GM19238 (cell line): Measurements from ENCODE around the gene SCRN3.
"Not testable (repeated sequence)": the region's sequence is repeated elsewhere in the genome, so short reads cannot be mapped to it uniquely, and the experiment has no call there.

ENCODE experiments used
- DNase-seq: peaks from one replicate; pipeline ENCODE4 v3.0.0; 2011; ENCODE audit warnings: low spot score; ENCODE audit not compliant: insufficient read length

SCRN3 gene

DNA sequence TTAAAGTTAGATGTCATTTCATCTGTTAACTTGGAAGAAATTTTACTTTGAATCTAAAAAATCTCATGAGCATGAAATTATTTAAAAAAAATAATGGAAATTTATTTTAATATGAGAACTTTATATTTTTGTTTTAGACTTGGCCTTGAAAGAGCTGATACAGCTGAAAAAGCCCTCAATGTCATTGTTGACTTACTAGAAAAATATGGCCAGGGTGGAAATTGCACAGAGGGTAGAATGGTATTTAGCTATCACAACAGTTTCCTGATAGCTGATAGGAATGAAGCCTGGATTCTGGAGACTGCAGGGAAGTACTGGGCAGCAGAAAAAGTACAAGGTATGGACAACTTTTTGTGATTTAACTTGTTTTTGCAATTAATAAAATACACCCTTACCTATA is 5.3 kb downstream of the SCRN3 start:
- DNase-seq: no peak

DNA sequence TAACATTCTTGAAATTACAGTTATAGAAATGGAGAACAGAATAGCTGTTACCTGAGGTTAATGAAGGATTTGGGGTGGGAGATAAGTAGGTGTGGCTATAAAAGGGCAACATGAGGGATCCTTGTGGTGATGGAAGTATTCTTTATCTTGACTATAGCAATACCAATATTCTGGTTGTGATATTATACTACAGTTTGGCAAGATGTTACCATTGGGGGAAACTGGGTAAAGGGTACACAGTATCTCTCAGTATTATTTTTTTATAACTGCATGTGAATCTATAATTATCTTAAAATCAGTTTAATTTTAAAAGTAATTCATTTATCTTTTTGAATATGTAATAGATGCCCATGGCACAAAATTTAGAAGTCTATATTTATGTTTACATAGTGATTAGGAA is 8.1 kb downstream of the SCRN3 start:
- DNase-seq: no peak

DNA sequence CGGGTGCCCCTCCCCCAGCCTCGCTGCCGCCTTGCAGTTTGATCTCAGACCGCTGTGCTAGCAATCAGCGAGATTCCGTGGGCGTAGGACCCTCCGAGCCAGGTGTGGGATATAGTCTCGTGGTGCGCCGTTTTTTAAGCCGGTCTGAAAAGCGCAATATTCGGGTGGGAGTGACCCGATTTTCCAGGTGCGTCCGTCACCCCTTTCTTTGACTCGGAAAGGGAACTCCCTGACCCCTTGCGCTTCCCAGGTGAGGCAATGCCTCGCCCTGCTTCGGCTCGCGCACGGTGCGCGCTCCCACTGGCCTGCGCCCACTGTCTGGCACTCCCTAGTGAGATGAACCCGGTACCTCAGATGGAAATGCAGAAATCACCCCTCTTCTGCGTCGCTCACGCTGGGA is 14.5 kb downstream of the SCRN3 start:
- not testable (repeated sequence) for DNase-seq

DNA sequence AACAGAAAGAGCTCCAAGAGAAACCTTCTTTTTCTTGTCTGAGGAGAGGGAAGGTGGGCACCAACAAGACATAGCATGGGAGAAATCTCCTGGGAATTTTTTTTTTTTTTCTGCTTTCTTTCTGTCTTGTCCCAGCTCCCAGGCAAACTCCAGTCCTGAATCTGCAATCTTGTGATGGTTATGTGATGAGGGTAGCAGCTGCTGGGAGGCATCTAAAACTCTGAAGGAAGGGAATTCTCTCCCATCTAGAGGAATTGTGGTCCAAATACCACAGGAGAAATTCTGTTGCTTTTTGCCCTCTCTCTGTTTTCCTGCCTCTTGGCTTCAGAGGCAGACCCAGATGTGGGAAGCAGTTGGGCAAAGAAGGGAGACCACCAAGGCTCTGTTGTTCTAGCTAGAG is 16.7 kb downstream of the SCRN3 start:
- no peak for DNase-seq

DNA sequence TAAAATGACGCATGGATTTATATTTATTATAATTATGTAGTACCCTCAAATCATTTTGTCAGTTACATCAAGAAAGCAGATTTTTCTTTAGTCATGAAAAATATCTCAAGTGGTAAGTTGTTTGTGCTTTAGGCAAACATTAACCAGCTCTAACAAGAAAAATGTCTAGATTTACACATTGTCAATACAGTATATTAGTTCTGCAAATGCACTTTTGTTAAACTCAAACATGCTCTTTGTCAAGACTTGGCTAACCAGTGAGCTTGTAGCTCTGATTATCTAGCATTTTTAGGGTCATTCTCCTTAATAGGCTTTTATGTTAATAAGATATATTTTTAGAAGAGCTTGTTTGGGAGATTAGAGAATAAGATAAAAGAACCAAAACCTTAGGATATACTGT is 32.7 kb downstream of the SCRN3 start:
- no peak for DNase-seq

DNA sequence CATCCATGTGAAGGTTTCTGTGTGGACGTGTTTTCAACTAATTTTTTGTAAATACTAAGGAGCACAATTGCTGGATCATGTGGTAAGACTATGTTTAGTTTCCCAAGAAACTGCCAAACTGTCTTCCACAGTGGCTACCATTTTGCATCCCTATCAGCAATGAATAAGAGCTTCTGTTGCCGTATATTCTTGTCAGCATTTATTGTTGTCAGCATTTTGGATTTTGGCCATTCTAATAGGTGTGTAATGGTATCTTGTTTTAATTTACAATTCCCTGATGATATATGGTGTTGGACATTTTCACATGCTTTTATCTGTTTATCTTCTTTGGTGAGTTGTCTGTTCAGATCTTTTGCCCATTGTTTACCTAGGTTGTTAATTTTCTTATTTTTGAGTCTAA is 34.5 kb downstream of the SCRN3 start:
- DNase-seq: no peak

DNA sequence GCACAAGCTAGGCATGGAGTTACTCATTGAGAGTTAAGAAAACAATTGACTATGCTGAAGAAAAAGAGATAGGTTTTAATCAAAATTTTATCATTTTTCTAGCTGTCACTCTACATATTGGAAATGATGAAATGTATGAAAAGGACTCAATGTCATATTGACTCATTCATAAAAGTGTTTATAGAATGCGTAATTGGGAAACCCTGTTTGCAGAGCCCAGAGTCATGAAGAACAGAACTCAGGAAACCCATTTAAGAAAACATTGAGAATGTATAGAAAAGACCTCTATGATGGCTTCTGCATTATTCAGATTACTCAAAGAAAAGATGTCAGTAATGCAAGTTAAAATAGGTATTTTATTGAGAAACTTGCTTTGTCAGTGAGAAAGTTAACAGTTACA is 36.4 kb downstream of the SCRN3 start:
- no peak for DNase-seq

DNA sequence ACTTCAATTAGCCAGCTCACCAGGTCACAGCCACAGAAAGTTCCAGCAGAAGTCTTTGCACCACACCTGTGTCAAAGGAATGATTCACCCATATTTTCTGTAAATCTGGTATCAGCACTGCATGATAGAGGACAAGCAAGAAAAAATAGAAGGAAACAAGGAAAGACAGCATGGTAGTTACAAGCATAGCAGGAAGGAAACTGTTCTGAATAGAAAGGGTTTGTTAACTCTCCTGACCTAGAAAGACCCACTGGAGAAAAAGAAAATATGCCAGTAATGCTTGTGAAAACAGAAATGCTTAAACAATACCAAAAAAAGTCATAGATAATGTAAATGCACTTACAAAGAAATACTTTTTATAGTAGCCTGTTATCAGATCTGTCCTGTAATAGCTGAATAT is 40.8 kb downstream of the SCRN3 start:
- no peak for DNase-seq

DNA sequence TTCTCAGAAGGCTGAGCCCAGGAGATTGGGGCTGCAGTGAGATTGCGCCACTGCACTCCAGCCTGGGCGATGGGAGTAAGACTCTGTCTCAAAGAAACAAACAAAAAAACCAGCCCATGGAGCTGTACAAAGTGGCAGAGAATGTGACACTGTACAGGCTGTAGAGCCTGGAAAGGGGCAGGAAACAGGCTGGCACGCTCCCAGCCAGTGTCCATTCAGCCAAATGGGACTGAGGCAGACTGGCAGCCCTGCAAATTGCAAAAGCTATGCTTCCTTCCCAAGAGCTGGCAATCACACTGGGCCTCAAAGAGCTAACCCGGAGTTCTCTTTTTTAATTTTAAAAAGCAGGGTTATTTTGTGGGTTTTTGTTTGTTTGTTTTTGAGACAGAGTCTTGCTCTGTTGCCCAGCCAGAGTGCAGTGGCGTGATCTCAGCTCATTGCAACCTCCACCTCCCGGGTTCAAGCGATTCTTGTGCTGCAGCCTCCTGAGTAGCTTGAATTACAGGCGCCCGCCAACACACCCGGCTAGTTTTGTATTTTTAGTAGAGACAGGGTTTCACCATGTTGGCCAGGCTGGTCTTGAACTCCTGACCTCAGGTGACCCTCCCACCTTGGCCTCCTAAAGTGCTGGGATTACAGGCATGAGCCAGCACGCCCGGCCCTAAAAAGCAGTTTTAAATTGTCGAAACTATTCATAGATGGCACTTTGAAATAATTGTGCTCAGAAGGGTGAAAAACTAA is 42.8 kb downstream of the SCRN3 start:
- no peak for DNase-seq

DNA sequence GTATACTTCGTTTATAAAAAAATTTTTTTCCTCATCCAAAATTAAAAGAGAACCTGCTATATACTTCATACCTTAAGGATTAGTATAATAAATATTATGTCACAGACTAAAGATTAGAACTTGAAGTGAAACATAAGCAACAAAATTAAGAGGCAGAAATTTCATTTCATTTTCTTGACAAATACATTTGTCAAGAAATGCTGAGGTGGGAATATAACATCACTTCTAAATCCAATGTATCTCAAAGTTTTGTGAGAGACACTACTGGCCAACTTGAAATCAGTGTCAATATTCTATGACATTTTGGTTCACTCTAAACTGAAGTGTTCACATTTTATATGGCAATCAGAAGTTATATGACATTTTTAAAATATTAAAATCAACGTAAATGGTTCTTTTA is 43.8 kb downstream of the SCRN3 start:
- no peak for DNase-seq

DNA sequence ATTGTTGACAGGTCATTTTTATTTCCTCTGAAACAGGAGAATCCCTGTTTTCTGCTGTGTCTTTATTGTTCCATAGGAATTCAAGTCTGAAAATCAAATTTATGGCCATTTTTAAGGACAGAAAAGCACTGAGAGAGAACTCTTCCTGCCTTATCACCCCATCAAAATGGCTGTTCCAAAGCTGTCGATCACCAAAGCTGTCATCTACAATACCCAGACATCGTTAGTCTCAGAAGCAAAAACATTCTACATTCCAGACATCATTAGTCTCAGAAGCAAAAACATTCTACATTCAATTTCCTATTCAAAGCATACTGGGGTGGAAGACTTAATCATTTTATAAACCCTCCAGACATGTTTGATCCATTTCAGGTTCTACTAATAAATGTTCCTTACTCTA is 44.4 kb downstream of the SCRN3 start:
- no peak for DNase-seq

DNA sequence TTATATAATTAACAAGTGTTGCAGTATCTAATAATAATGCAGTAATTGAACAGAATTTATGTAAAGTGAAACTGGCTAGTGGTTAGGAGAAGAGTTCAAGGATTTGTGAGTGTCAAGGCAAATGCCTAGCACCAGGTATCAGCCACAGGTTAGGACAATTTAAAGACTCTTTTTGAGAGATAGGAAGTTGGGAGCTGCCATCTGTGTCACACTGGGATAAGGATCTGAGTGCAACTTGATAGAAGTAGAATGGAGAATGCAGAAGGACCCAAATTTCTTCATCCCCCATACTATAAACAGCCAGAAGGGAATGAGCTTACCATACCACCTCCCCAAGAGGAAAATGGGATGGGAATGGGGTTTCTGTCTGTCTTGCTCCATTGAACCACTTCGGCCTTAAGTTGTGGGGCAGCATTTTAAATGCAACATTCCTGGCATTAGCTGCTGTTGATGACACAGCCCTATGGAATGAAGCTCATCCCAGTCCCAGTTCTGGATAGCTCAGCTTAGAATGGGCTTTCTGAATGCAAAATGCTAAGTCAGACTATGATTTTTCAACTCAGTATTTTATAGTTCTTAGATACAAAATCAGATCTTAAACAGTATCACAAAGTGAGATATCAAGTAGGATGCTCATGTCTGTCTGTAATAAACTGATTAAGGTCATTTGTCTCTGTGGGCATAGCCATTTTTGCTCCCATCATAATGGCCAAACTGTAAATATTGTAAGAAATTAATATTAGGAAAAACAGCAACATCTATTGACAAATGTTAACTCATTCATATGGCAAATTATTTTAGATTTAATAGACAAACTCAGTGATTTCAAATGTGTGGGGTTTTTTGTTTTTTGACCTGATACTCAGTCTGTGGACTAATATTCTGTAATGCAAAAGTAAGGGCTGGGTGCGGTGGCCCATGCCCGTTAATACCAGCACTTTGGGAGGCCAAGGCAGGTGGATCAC is 47.3 kb downstream of the SCRN3 start:
- DNase-seq: no peak

DNA sequence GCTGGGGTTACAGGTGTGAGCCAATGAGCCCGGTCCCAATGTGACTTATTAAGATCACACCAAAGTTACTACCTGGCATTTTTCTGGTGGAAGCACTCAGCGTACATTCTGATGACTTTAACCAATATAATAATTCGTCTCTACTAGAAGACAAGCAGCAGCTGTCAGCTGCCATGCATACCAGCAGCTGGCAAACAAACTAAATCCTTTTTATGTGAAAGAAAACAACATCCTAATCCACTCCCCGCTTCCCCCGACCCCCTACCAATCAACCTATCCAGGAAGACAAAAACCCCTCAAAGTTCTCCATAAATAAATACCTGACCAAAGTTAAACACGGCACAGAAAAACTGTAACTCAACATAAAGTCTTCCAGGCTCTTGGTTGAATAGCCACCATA is 49.2 kb downstream of the SCRN3 start:
- no peak for DNase-seq

DNA sequence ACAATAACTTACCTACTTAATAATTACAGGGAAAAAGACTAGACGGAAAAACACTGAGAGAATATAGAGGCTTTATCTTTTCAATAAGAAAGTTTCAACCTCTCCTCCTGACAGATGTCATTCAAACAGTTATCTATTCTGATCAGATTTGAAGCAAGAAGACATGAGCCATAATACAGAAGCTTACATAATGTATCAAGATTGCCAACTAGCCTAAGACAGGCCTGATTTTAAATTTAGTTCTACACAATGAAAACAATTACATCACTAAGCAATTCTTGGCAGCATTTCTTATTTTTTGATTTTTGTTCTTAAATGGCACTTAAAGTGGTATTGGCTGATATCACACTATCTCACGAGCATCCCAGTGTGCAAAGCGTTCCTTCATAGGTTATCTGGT is 49.7 kb downstream of the SCRN3 start:
- no peak for DNase-seq

DNA sequence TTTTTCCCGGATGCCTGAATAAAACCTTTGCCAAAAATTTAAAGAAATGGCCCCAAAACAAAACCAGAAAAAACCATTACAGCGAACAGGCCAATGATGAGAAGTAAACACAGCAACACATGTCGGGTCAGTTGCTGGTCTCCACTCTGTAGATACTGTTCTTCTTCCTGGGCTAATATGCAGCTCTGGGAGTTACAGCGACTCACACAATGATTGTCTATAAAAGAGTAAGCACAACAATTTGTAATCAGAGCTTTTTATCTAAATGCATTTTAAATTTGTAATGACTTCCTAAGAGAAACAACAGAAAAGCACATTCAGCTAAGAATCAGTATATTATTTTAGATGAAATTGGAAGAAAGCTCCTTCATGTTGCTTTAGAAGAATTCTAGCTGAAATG is 51.0 kb downstream of the SCRN3 start:
- no peak for DNase-seq

DNA sequence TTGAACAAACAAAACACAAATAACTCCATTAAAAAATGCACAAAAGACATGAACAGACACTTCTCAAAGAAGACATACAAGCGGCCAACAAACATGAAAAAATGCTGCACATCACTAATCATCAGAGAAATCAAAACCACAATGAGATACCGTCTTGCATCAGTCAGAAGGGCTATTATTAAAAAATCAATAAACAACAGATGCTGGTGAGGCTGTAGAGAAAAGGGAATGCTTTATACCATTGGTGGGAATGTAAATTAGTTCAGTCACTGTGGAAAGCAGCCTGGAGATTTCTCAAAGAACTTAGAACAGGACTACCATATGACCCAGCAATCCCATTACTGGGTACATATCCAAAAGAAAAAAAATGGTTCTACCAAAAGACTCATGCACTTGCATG is 53.5 kb downstream of the SCRN3 start:
- no peak for DNase-seq

DNA sequence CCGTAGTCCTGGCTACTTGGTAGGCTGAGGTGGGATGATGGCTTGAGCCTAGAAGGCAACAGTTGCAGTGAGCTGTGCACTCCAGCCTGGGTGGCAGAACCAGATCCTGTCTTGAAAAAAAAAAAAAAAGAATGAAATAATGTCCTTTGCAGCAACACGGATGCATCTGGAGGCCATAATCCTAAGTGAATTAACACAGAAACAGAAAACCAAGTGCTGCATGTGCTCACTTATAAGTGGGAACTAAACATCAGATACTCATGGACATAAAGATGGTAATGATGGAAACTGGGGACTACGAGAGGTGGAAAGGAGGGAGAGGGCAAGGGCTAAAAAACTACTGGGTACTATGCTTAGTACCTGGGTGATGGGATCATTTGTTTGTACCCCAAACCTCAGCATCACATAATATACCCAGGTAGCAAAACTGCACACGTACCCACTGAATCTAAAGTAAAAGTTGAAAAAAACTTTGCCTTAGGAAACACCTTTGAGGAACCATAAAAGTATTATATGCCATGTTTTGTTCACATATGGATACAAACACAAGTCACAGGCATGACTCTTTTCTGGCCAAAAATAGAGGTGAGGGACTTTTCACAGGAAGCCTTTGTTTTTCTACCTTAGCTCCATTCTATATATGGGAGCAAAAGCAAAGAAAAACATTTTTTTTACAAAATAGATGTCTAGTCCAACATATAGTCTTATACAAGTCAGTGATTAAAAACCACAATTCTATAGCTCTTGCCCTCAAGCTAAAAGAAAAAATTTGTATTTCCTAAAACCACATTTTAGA is 54.7 kb downstream of the SCRN3 start:
- DNase-seq: no peak

DNA sequence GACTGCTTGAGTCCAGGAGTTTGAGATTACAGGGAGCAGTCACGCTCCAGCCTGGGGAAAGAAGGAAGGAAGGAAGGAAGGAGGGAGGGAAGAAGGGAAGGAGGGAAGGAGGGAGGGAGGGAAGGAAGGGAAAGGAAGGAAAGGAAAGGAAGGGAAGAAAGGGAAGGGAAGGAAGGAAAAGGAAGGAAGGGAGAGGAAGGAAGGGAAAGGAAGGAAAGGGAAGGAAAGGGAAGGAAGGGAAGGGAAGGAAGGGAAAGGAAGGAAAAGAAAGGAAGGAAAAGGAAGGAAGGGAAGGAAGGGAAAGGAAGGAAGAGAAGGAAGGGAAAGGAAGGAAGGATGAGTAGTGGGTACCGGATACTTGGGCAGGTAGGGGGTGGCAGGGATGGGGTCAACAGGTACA is 59.0 kb downstream of the SCRN3 start:
- DNase-seq: no peak

DNA sequence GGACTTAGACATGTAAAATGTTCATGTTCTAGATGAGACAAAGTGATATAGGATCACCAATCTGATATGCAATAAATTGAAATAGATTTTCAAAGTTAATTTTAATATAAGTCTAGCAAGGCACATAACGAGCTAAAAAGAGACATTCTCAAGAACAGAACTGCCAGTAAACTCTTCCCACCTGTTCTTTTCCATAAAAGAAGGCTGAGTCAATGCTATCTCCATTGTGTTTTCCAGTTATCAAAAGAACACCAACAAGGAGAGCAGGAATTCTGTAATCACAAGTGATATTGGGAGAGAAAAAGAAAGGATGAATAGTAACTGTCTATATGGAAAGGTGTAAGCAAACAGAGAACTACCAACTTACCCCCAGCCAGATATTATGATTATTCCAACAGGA is 65.7 kb downstream of the SCRN3 start:
- no peak for DNase-seq

DNA sequence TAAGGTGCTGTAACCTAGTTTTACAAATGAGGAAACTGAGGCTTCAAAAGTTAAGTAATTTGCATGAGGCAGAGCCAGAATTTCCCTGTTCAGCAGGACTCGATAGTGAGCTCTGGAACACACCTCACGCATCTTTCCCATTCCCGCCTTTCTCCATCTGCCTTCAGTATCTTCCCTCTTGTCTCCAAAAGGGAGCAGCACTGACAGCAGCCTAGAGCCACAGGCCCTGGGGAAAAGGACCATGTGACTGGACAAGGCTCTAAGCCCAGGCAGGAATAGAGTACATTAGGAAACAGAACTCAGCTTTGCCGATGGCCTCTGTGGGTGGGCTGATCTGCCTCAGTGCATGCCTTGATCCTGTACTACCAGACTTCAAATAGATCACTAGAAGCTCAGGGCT is 69.8 kb downstream of the SCRN3 start:
- DNase-seq: no peak

DNA sequence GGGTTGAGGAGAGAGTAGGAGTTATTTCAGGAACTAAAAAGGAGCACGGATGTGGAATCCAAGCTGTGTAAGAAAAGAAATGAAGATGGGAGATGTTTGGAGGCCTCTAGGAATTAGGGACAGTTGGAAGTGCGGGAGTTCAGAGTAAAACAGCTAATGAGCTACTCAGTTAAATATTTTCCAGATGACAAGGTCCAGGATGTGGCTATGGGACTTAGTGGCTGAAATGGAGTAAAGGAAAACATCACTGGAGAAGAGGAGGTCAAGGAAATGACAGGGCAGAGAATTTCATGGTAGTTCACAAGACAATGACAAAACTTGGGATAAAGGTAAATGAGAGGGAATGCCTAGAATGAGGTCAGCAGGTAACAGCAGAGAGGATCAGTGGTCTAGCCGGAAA is 78.3 kb downstream of the SCRN3 start:
- DNase-seq: no peak

DNA sequence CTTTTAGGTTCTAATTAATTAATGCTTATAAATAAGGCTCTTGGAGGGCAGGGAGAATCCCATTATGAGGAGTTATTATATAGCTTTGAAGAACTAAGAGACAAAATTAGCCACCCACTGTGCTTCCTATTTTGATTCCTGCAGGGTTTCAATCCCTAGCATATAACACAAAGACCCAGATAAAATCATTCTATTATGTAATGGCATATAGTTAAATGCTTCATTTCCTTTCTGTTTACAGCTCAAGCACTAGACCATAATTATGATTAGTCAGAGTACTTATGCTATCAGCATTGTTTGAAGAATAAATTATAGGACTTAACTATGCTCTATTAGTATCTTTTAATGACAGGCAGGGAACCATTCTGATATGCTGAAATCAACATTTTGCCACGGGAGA is 82.2 kb downstream of the SCRN3 start:
- DNase-seq: no peak
